ENCODE measurements around the gene GZMA.
"Not testable (repeated sequence)": the region's sequence is repeated elsewhere in the genome, so short reads cannot be mapped to it uniquely, and the experiment has no call there.

GRCh38 chr5:55101148-55101547 lies 1.3 kb upstream of the GZMA start:
- not testable (repeated sequence) for TF ChIP-seq CTCF, POLR2A (IDR thresholded peaks at IDR 0.05)
